Limb (tissue), 2 donors: ENCODE results near the gene ANKRD42.
A peak's percentile ranks its signal among the peaks of the same experiment; 100 is the strongest.
"Not testable (repeated sequence)": the region's sequence is repeated elsewhere in the genome, so short reads cannot be mapped to it uniquely, and the experiment has no call there.

Experiments
- DNase-seq, 2 donors: peaks; one replicate each; pipeline ENCODE4 v3.0.0-alpha.2; 2016; ENCODE audit errors: extremely low spot score in 2 of 2

Gene ANKRD42

GRCh38 chr11:83172551-83172950, 21.0 kb upstream of the ANKRD42 start:
- no peak for DNase-seq

- DNase-seq, result no peak
Measured at GRCh38 chr11:83174008-83174407, 19.5 kb upstream of the ANKRD42 start.

- no peak for DNase-seq
Measured at GRCh38 chr11:83175815-83176214, 17.7 kb upstream of the ANKRD42 start.

- no peak for DNase-seq
Measured at GRCh38 chr11:83181815-83182214, 11.7 kb upstream of the ANKRD42 start.

GRCh38 chr11:83185767-83186166, 7.7 kb upstream of the ANKRD42 start:
- DNase-seq, result no peak

- DNase-seq, result no peak
Measured at GRCh38 chr11:83187465-83187864, 6.0 kb upstream of the ANKRD42 start.

GRCh38 chr11:83191491-83191890, 2.0 kb upstream of the ANKRD42 start:
- DNase-seq, result no peak

- DNase-seq, result no peak
Measured at GRCh38 chr11:83191986-83192385, 1.5 kb upstream of the ANKRD42 start.

GRCh38 chr11:83192606-83193245, 786 bp upstream of the ANKRD42 start:
- no peak for DNase-seq

- DNase-seq, result peak; percentile 44 to 65
Measured at GRCh38 chr11:83194281-83195142, 1.0 kb downstream of the ANKRD42 start.

GRCh38 chr11:83195143-83195466, 1.6 kb downstream of the ANKRD42 start:
- DNase-seq, result no peak

GRCh38 chr11:83195649-83196048, 2.1 kb downstream of the ANKRD42 start:
- no peak for DNase-seq

GRCh38 chr11:83200035-83200434, 6.5 kb downstream of the ANKRD42 start:
- no peak for DNase-seq

GRCh38 chr11:83205608-83206185, 12.2 kb downstream of the ANKRD42 start:
- DNase-seq, result no peak

GRCh38 chr11:83206221-83206620, 12.7 kb downstream of the ANKRD42 start:
- no peak for DNase-seq

GRCh38 chr11:83206771-83207382, 13.4 kb downstream of the ANKRD42 start:
- DNase-seq, result not testable (repeated sequence)

GRCh38 chr11:83219095-83219494, 25.6 kb downstream of the ANKRD42 start:
- DNase-seq, result no peak

GRCh38 chr11:83220260-83220659, 26.7 kb downstream of the ANKRD42 start:
- no peak for DNase-seq

- no peak for DNase-seq
Measured at GRCh38 chr11:83221694-83222093, 28.2 kb downstream of the ANKRD42 start.

- no peak for DNase-seq
Measured at GRCh38 chr11:83222499-83222898, 29.0 kb downstream of the ANKRD42 start.

- no peak for DNase-seq
Measured at GRCh38 chr11:83223457-83223856, 29.9 kb downstream of the ANKRD42 start.

- DNase-seq, result no peak
Measured at GRCh38 chr11:83235825-83236224, 42.3 kb downstream of the ANKRD42 start.
